K562 (cell line): ENCODE results near the gene TCFL5. TPM values are rescaled to one million over a fixed set of nuclear protein-coding genes. Genes with fewer than 3 reads are reported as not detected.

Experiments used
- ATAC-seq: fragments of 200-7000 bp; cut with Tn5 transposase; 3 replicates; pipeline ENCODE4 v1.9.1; 2020; ENCODE audit warnings: moderate library complexity
- BruUV-seq: library from RNA; stranded (reverse); fragments of 400-500 nt; replicated peaks from 2 replicates; lab custom pipeline; 2021; lab: Mats Ljungman, UMichigan
- CTCF ChIA-PET: fragments of 300-600 bp; formaldehyde crosslinking; extraction: SDS; loops from one replicate; lab custom pipeline; 2021; ENCODE audit warnings: low intra/inter-chr PET ratio; lab: Yijun Ruan, JAX
- POLR2A ChIA-PET: fragments of 300-600, 350-650 bp; sonication (Branson Sonifier 250); formaldehyde crosslinking; extraction: SDS; loops from one replicate; lab custom pipeline; 2021; ENCODE audit warnings: antibody characterized with exemption, inconsistent platforms; lab: Yijun Ruan, JAX
- DNase-seq, 4 experiments: peaks; one replicate each; pipeline versions ENCODE4 v3.0.0 to v3.0.0-alpha.2; 2011 to 2018; ENCODE audit warnings: low spot score in 3 of 4, mixed read lengths in 3 of 4; ENCODE audit errors: extremely low read depth in 1 of 4
- FAIRE-seq: peaks from 2 replicates; lab custom pipeline; 2011; peaks lifted over from hg19 to GRCh38; lab: Jason Lieb, UNC
- H2AFZ ChIP-seq: 2 replicates; pipeline ENCODE4 v1.6.0; 2011; ENCODE audit warnings: low read depth, low read length, control low read depth, inconsistent platforms
- H3K27ac ChIP-seq: fragments of 200-600 bp; 3 replicates; pipeline ENCODE4 v1.8.0; 2011; ENCODE audit warnings: low read depth, mild to moderate bottlenecking, control low read depth, inconsistent platforms, low read length, moderate library complexity, mixed read lengths; ENCODE audit errors: extremely low read depth
- H3K27me3 ChIP-seq, 2 experiments: fragments of 300-600 bp in 1 of 2; 2 replicates in 1 of 2; 3 replicates in 1 of 2; pipeline versions ENCODE4 v1.6.0 to v1.8.0; 2011; ENCODE audit warnings: inconsistent platforms in 2 of 2, low read length in 2 of 2, mild to moderate bottlenecking in 1 of 2, mixed read lengths in 1 of 2, moderate library complexity in 1 of 2; ENCODE audit not compliant: control insufficient read depth in 2 of 2, insufficient read depth in 2 of 2
- H3K36me3 ChIP-seq: fragments of 300-600 bp; 3 replicates; pipeline ENCODE4 v1.8.0; 2011; ENCODE audit warnings: mild to moderate bottlenecking, low read length, inconsistent platforms; ENCODE audit not compliant: control insufficient read depth, insufficient read depth
- H3K4me1 ChIP-seq, 2 experiments: fragments of 200-600 bp in 1 of 2; replicated peaks in 1 of 2; 2 replicates in 1 of 2; 3 replicates in 1 of 2; pipeline versions ENCODE4 v1.5.1 to v1.8.0; 2011; ENCODE audit warnings: inconsistent platforms in 2 of 2, low read length in 2 of 2, mild to moderate bottlenecking in 1 of 2, mixed read lengths in 1 of 2, moderate library complexity in 1 of 2; ENCODE audit not compliant: control insufficient read depth in 2 of 2, insufficient read depth in 2 of 2
- H3K4me2 ChIP-seq: 2 replicates; pipeline ENCODE4 v1.6.1; 2011; ENCODE audit warnings: low read length, control low read depth, inconsistent platforms, mixed read lengths; ENCODE audit not compliant: insufficient read depth
- H3K4me3 ChIP-seq: fragments of 200-600 bp; sonication (generic), shearing (Covaris generic); 2 replicates; pipeline ENCODE4 v1.5.1; 2016; ENCODE audit warnings: control low read depth, inconsistent platforms
- H3K79me2 ChIP-seq: fragments of 200-600 bp; 3 replicates; pipeline ENCODE4 v1.8.0; 2011; ENCODE audit warnings: low read length, inconsistent platforms; ENCODE audit not compliant: control insufficient read depth, insufficient read depth
- H3K9ac ChIP-seq, 2 experiments: 2 replicates each; pipeline versions ENCODE4 v1.6.0 to v1.6.1; 2011; ENCODE audit warnings: low read depth in 2 of 2, low read length in 2 of 2, control low read depth in 1 of 2, inconsistent platforms in 1 of 2, mild to moderate bottlenecking in 1 of 2, mixed read lengths in 1 of 2; ENCODE audit not compliant: insufficient read depth in 1 of 2
- H3K9me1 ChIP-seq: one replicate; pipeline ENCODE4 v1.6.0; 2011; ENCODE audit warnings: inconsistent platforms, mild to moderate bottlenecking, low read length, moderate library complexity; ENCODE audit not compliant: control insufficient read depth, insufficient read depth
- H3K9me3 ChIP-seq: replicated peaks from 2 replicates; pipeline ENCODE4 v1.5.1; 2011; ENCODE audit warnings: low read depth, low read length, inconsistent platforms; ENCODE audit not compliant: control insufficient read depth, insufficient read depth
- H4K20me1 ChIP-seq: replicated peaks from 2 replicates; pipeline ENCODE4 v1.6.1; 2011; ENCODE audit warnings: low read length, inconsistent platforms, mixed read lengths; ENCODE audit not compliant: control insufficient read depth, insufficient read depth
- ASH1L ChIP-seq: fragments of 450-650 bp; IDR thresholded peaks from 2 replicates; pipeline ENCODE4 v1.6.1; 2018; ENCODE audit warnings: borderline replicate concordance, mild to moderate bottlenecking, low read depth; ENCODE audit not compliant: partially characterized antibody
- BRD4 ChIP-seq: fragments of 200-600 bp; sonication (generic); IDR thresholded peaks from 2 replicates; pipeline ENCODE4 v1.6.1; 2017; ENCODE audit warnings: inconsistent platforms
- HOMEZ ChIP-seq: fragments of 250-450 bp; sonication (Bioruptor Pico); IDR thresholded peaks from 2 replicates; pipeline ENCODE4 v1.4.0; 2020; ENCODE audit warnings: mild to moderate bottlenecking, moderate library complexity
- KLF13 ChIP-seq: fragments of 450-650 bp; IDR thresholded peaks from 2 replicates; pipeline ENCODE4 v1.6.1; 2016; ENCODE audit warnings: missing genetic modification characterization, low read depth, mild to moderate bottlenecking, missing compliant biosample characterization, moderate library complexity, borderline replicate concordance
- MIER1 ChIP-seq: fragments of 450-650 bp; IDR thresholded peaks from 2 replicates; pipeline ENCODE4 v1.6.1; 2016; ENCODE audit warnings: antibody characterized with exemption, mild to moderate bottlenecking, low read depth
- SMARCB1 ChIP-seq: IDR thresholded peaks from 2 replicates; pipeline ENCODE4 v1.6.1; 2011; ENCODE audit warnings: improper control_type of control experiment, low read depth; ENCODE audit not compliant: insufficient read length
- STAT6 ChIP-seq: sonication (generic); formaldehyde crosslinking; IDR thresholded peaks from 2 replicates; pipeline ENCODE4 v1.8.1; 2023; ENCODE audit warnings: mild to moderate bottlenecking, missing genetic modification reagents
- XRCC4 ChIP-seq: IDR thresholded peaks from one replicate; pipeline ENCODE4 v1.6.1; 2011; ENCODE audit not compliant: insufficient read depth, insufficient read length; ENCODE audit errors: extremely low read depth
- ZNF512 ChIP-seq: IDR thresholded peaks from 2 replicates; pipeline ENCODE4 v1.6.1; 2016; ENCODE audit warnings: missing genetic modification characterization, missing compliant biosample characterization
- WGBS: fragments of 100-300 bp; shearing (Covaris generic); methylation state at CpG from one replicate; pipeline ENCODE4 v1.1.6; 2016; ENCODE audit warnings: low coverage, mixed read lengths; ENCODE audit not compliant: insufficient coverage; ENCODE audit errors: missing lambda C conversion rate; 5-methylcytosine and 5-hydroxymethylcytosine counted together
- in situ Hi-C: fragments of 300-500 bp; cut with MboI; formaldehyde crosslinking; loops from 4 replicates; pipeline ENCODE4 v1.15.0; 2018; ENCODE audit warnings: inconsistent platforms, mixed read lengths
- intact Hi-C: fragments of 100-400 bp; cut with micrococcal nuclease; formaldehyde crosslinking; loops from 2 replicates; pipeline ENCODE4 v1.14.2; 2022
- polyA plus RNA-seq, 8 experiments: library from polyadenylated mRNA; depleted of rRNA in 4 of 8; stranded (reverse) in 5 of 8; unstranded in 3 of 8; fragments of >200 nt; fragmentation: Nextera tagmentation in 2 of 8; fragmentation: Illumina TruSeq in 1 of 8; extraction: Ambion mirVana in 2 of 8; extraction: Trizol in 1 of 8; gene quantifications; 2 replicates each; pipeline versions ENCODE4 v1.2.1 to v1.2.3, GENCODE V29; 2011 to 2014; ENCODE audit warnings: inconsistent platforms in 1 of 8, missing spikeins in 1 of 8
- total RNA-seq, 7 experiments: library from RNA; depleted of rRNA in 6 of 7; stranded (reverse); fragments of >200 nt in 6 of 7; fragmentation: Illumina TruSeq in 2 of 7; extraction: Trizol in 2 of 7; gene quantifications; 2 replicates each; pipeline versions ENCODE4 v1.2.1 to v1.2.3, GENCODE V29; 2011 to 2021; ENCODE audit warnings: low replicate concordance in 1 of 7
- TF ChIP-seq, protein P1 (sequence below): fragments of 450-650 bp; IDR thresholded peaks from 2 replicates; pipeline ENCODE4 v1.6.1; 2017; ENCODE audit warnings: antibody characterized with exemption
- TF ChIP-seq, protein P2 (sequence below): fragments of 250-450 bp; sonication (Bioruptor Pico); IDR thresholded peaks from 2 replicates; pipeline ENCODE4 v1.4.0; 2020; ENCODE audit warnings: borderline replicate concordance

TCFL5 gene
- total and polyA plus RNA-seq, 9 of the 15 experiments (the other 6 are each of a cell fraction or from before 2014, with no cell fraction given) = 1.00 to 12.6 (median 9.1) TPM

- Histone ChIP-seq H3K27me3 (no peaks in the 10 kb centered on the region), H3K4me3 (no peak overlapping the region), H3K36me3 (peaks cover 99% of the 10 kb centered on the region), H3K9ac (no peak overlapping the region), H3K4me2 (no peak overlapping the region), H3K27ac (no peak overlapping the region), H2AFZ (no peak overlapping the region), H3K9me3 (no peaks in the 10 kb centered on the region), H3K4me1 (peaks cover 0 to 10% of the 10 kb centered on the region in 2 experiments; a peak in 2 of 5 replicates), H3K9me1 (no peaks in the 10 kb centered on the region), H4K20me1 (no peaks in the 10 kb centered on the region), H3K79me2 (no peaks in the 10 kb centered on the region)
- BruUV-seq = no TSS peak
- CTCF ChIA-PET = no interaction called here
- no peak for ATAC-seq
- TF ChIP-seq ASH1L (no peak), KLF13 (tag) (no peak), BRD4 (no peak), MIER1 (no peak), XRCC4 (no peak), HOMEZ (CRISPR knock-in tag) (no peak), STAT6 (no peak), ZNF512 (no peak), SMARCB1 (no peak)
- TF ChIP-seq, protein P1, sequence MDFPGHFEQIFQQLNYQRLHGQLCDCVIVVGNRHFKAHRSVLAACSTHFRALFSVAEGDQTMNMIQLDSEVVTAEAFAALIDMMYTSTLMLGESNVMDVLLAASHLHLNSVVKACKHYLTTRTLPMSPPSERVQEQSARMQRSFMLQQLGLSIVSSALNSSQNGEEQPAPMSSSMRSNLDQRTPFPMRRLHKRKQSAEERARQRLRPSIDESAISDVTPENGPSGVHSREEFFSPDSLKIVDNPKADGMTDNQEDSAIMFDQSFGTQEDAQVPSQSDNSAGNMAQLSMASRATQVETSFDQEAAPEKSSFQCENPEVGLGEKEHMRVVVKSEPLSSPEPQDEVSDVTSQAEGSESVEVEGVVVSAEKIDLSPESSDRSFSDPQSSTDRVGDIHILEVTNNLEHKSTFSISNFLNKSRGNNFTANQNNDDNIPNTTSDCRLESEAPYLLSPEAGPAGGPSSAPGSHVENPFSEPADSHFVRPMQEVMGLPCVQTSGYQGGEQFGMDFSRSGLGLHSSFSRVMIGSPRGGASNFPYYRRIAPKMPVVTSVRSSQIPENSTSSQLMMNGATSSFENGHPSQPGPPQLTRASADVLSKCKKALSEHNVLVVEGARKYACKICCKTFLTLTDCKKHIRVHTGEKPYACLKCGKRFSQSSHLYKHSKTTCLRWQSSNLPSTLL = no peak
- TF ChIP-seq, protein P2, sequence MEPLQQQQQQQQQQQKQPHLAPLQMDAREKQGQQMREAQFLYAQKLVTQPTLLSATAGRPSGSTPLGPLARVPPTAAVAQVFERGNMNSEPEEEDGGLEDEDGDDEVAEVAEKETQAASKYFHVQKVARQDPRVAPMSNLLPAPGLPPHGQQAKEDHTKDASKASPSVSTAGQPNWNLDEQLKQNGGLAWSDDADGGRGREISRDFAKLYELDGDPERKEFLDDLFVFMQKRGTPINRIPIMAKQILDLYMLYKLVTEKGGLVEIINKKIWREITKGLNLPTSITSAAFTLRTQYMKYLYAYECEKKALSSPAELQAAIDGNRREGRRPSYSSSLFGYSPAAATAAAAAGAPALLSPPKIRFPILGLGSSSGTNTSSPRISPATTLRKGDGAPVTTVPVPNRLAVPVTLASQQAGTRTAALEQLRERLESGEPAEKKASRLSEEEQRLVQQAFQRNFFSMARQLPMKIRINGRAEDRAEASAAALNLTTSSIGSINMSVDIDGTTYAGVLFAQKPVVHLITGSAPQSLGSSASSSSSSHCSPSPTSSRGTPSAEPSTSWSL (CRISPR knock-in tag) = no peak
- POLR2A ChIA-PET = interaction anchor here (0.6 to 1.6 kb wide), 3 partner anchors 14 to 46 kb away, joined by 4 to 5 read pairs (median 4); no protein-coding TSS in a partner anchor
- FAIRE-seq = no peak
- in situ Hi-C loops = no loop called here
- intact Hi-C loops = no loop called here
- WGBS = 80% methylated on average over 15 of the region's 15 CpGs
- DNase-seq = no peak
Measured at GRCh38 chr20:62891111-62891510, 29.5 kb upstream of the TCFL5 start.
